ENCODE data around the gene FAM20A. TPM values are rescaled to one million over a fixed set of nuclear protein-coding genes. Genes with fewer than 3 reads are reported as not detected.

FAM20A gene
- total RNA-seq, 1 donor from 2014 or later: 38.7 TPM

- TF ChIP-seq CTCF (IDR thresholded peaks at IDR 0.05): no peak
- H3K27ac ChIP-seq: peak overlapping the region; percentile 80
- no peak for ATAC-seq
- H3K4me3 ChIP-seq: peak overlapping the region; percentile 75
- intact Hi-C loops (cut with DNase I): no loop called here
- H3K36me3 ChIP-seq: no peaks in the 10 kb centered on the region
- peaks cover 10% of the 10 kb centered on the region for H3K27me3 ChIP-seq (ENCODE audit: low read depth)
- no peak for DNase-seq
- H3K4me1 ChIP-seq: peaks cover 61% of the 10 kb centered on the region
- H3K9me3 ChIP-seq: no peaks in the 10 kb centered on the region
These were observed 2.6 kb downstream of the FAM20A start for GRCh38 chr17:68598545-68598961.

GRCh38 chr17:68598074-68598473, 3.1 kb downstream of the FAM20A start:
- DNase-seq (no peak), ATAC-seq (no peak)
- peak overlapping the region; percentile 80 for H3K27ac ChIP-seq
- TF ChIP-seq CTCF (IDR thresholded peaks at IDR 0.05): no peak
- peaks cover 10% of the 10 kb centered on the region for H3K27me3 ChIP-seq (ENCODE audit: low read depth)
- H3K9me3 ChIP-seq: no peaks in the 10 kb centered on the region
- peaks cover 61% of the 10 kb centered on the region for H3K4me1 ChIP-seq
- intact Hi-C loops (cut with DNase I): no loop called here
- H3K36me3 ChIP-seq: no peaks in the 10 kb centered on the region
- H3K4me3 ChIP-seq: peak overlapping the region; percentile 75

- Histone ChIP-seq H3K27ac (peak overlapping the region; percentile 34), H3K4me1 (peaks cover 49% of the 10 kb centered on the region)
- intact Hi-C loops (cut with DNase I): no loop called here
These were observed 4.7 kb downstream of the FAM20A start for GRCh38 chr17:68596411-68596945.

GRCh38 chr17:68595986-68596385, 5.2 kb downstream of the FAM20A start:
- TF ChIP-seq CTCF (IDR thresholded peaks at IDR 0.05): no peak
- H3K36me3 ChIP-seq: no peaks in the 10 kb centered on the region
- ATAC-seq: no peak
- H3K27me3 ChIP-seq (ENCODE audit: low read depth): peaks cover 7% of the 10 kb centered on the region
- no peak overlapping the region for H3K4me3 ChIP-seq
- intact Hi-C loops (cut with DNase I): no loop called here
- H3K27ac ChIP-seq: peak overlapping the region; percentile 34
- H3K4me1 ChIP-seq: peaks cover 45% of the 10 kb centered on the region
- no peak for DNase-seq
- no peaks in the 10 kb centered on the region for H3K9me3 ChIP-seq

More at GRCh38 chr17:68596411-68596945, 4.7 kb downstream of the FAM20A start:
- ATAC-seq (no peak), DNase-seq (no peak)
- no peak for TF ChIP-seq CTCF (IDR thresholded peaks at IDR 0.05)
- peaks cover 10% of the 10 kb centered on the region for H3K27me3 ChIP-seq (ENCODE audit: low read depth)
- no peak overlapping the region for H3K4me3 ChIP-seq
- H3K9me3 ChIP-seq: no peaks in the 10 kb centered on the region
- H3K36me3 ChIP-seq: no peaks in the 10 kb centered on the region

- Histone ChIP-seq H3K9me3 (no peaks in the 10 kb centered on the region), H3K27me3 (ENCODE audit: low read depth) (peaks cover 6% of the 10 kb centered on the region), H3K36me3 (no peaks in the 10 kb centered on the region), H3K4me3 (no peak overlapping the region), H3K4me1 (peaks cover 43% of the 10 kb centered on the region), H3K27ac (no peak overlapping the region)
- DNase-seq (no peak), ATAC-seq (no peak)
- no peak for TF ChIP-seq CTCF (IDR thresholded peaks at IDR 0.05)
- intact Hi-C loops (cut with DNase I): no loop called here
These were observed 5.7 kb downstream of the FAM20A start for GRCh38 chr17:68595496-68595895.

Data from lower lobe of right lung (tissue), 2 donors.